Hindlimb muscle (tissue), 1 donor: Measurements from ENCODE around the gene GNAT2. TPM values are rescaled to one million over a fixed set of nuclear protein-coding genes. Genes with fewer than 3 reads are reported as not detected.

Experiments used
- polyA plus RNA-seq: library from polyadenylated mRNA; unstranded; fragments of 120-200 nt; gene quantifications from one replicate; pipeline ENCODE4 v1.2.1, GENCODE V29; 2013; ENCODE audit not compliant: insufficient read length

Gene GNAT2
- polyA plus RNA-seq, 1 donor = not detected

Other genes starting within 250 kb of the GNAT2 start
- 32.9 TPM for gene SORT1, start 221.7 kb downstream of the GNAT2 start, polyA plus RNA-seq
- 52.5 TPM for gene PSMA5, start 193.2 kb downstream of the GNAT2 start, polyA plus RNA-seq
- 289 TPM for gene SYPL2, start 153.1 kb downstream of the GNAT2 start, polyA plus RNA-seq
- gene ATXN7L2, start 135.7 kb downstream of the GNAT2 start, polyA plus RNA-seq = 31.2 TPM
- gene CYB561D1, start 125.5 kb downstream of the GNAT2 start, polyA plus RNA-seq = 11.5 TPM
- gene AMIGO1, start 109.9 kb downstream of the GNAT2 start, polyA plus RNA-seq = 14.8 TPM
- 3.1 TPM for gene GPR61, start 79.7 kb downstream of the GNAT2 start, polyA plus RNA-seq
- 6.4 TPM for gene GNAI3, start 71.0 kb downstream of the GNAT2 start, polyA plus RNA-seq
- gene AMPD2, start 221 bp upstream of the GNAT2 start, polyA plus RNA-seq = 27.6 TPM
- 19.4 TPM for gene GSTM4, start 36.5 kb upstream of the GNAT2 start, polyA plus RNA-seq
- 157 TPM for gene GSTM2, start 48.4 kb upstream of the GNAT2 start, polyA plus RNA-seq
- gene GSTM1, start 68.2 kb upstream of the GNAT2 start, polyA plus RNA-seq = 50.6 TPM
- 19.8 TPM for gene GSTM5, start 92.6 kb upstream of the GNAT2 start, polyA plus RNA-seq
- gene GSTM3, start 121.4 kb upstream of the GNAT2 start, polyA plus RNA-seq = 34.4 TPM
- 0.34 TPM for gene EPS8L3, start 144.3 kb upstream of the GNAT2 start, polyA plus RNA-seq